Loucy (cell line): ENCODE measurements around the gene ROPN1B.

Experiments used
- H2AFZ ChIP-seq: fragments of 200-600 bp; sonication (generic); 2 replicates; pipeline ENCODE4 v1.6.0; 2016; ENCODE audit warnings: antibody characterized with exemption, mild to moderate bottlenecking, low read length, moderate library complexity
- H3F3A ChIP-seq: fragments of 200-600 bp; 2 replicates; pipeline ENCODE4 v1.6.0; 2016; ENCODE audit warnings: antibody characterized with exemption, low read depth, mild to moderate bottlenecking
- H3K27me3 ChIP-seq: fragments of 200-600 bp; sonication (generic); 2 replicates; pipeline ENCODE4 v1.6.1; 2014; ENCODE audit warnings: low read length, mild to moderate bottlenecking; ENCODE audit not compliant: insufficient read depth, poor library complexity, severe bottlenecking
- H3K36me3 ChIP-seq: fragments of 200-600 bp; sonication (generic); 2 replicates; pipeline ENCODE4 v1.6.1; 2016; ENCODE audit warnings: low read length; ENCODE audit not compliant: insufficient read depth
- H3K4me1 ChIP-seq: fragments of 200-600 bp; sonication (generic); 2 replicates; pipeline ENCODE4 v1.5.1; 2014; ENCODE audit warnings: low read length, mild to moderate bottlenecking; ENCODE audit not compliant: insufficient read depth, poor library complexity, severe bottlenecking
- H3K4me2 ChIP-seq: fragments of 200-600 bp; sonication (generic); 2 replicates; pipeline ENCODE4 v1.6.0; 2014; ENCODE audit warnings: antibody characterized with exemption, low read length, low read depth, mild to moderate bottlenecking; ENCODE audit not compliant: poor library complexity, severe bottlenecking
- H3K4me3 ChIP-seq: fragments of 200-600 bp; sonication (generic); 2 replicates; pipeline ENCODE4 v1.5.1; 2014; ENCODE audit warnings: low read length, mild to moderate bottlenecking, mixed read lengths; ENCODE audit not compliant: poor library complexity, severe bottlenecking
- H3K79me2 ChIP-seq: fragments of 200-600 bp; sonication (generic); 2 replicates; pipeline ENCODE4 v1.6.1; 2014; ENCODE audit warnings: low read length; ENCODE audit not compliant: insufficient read depth
- H3K9ac ChIP-seq: fragments of 200-600 bp; sonication (generic); 2 replicates; pipeline ENCODE4 v1.6.0; 2014; ENCODE audit warnings: mild to moderate bottlenecking, low read depth, low read length, moderate library complexity; ENCODE audit not compliant: poor library complexity, severe bottlenecking
- H3K9me2 ChIP-seq: fragments of 200-600 bp; sonication (generic); replicated peaks from 2 replicates; pipeline ENCODE4 v1.6.1; 2016; ENCODE audit warnings: low read depth, low read length, mixed read lengths
- H3K9me3 ChIP-seq: fragments of 200-600 bp; sonication (generic); 2 replicates; pipeline ENCODE4 v1.6.1; 2014; ENCODE audit warnings: mild to moderate bottlenecking, antibody characterized with exemption, low read length, low read depth; ENCODE audit not compliant: insufficient read depth
- H4K20me1 ChIP-seq: fragments of 200-600 bp; sonication (generic); 2 replicates; pipeline ENCODE4 v1.6.0; 2014; ENCODE audit warnings: antibody characterized with exemption, low read length, mild to moderate bottlenecking; ENCODE audit not compliant: insufficient read depth, poor library complexity, severe bottlenecking
- EZH2phosphoT487 ChIP-seq: fragments of 200-600 bp; IDR thresholded peaks from 2 replicates; pipeline ENCODE4 v1.6.1; 2018; ENCODE audit warnings: antibody characterized with exemption, mild to moderate bottlenecking, moderate library complexity, borderline replicate concordance
- TF ChIP-seq, protein P1 (sequence below): fragments of 200-600 bp; sonication (generic); conservative IDR thresholded peaks from 2 replicates; pipeline ENCODE4 v1.5.1; 2014; ENCODE audit warnings: mild to moderate bottlenecking, antibody characterized with exemption, low read length

ROPN1B gene

DNA sequence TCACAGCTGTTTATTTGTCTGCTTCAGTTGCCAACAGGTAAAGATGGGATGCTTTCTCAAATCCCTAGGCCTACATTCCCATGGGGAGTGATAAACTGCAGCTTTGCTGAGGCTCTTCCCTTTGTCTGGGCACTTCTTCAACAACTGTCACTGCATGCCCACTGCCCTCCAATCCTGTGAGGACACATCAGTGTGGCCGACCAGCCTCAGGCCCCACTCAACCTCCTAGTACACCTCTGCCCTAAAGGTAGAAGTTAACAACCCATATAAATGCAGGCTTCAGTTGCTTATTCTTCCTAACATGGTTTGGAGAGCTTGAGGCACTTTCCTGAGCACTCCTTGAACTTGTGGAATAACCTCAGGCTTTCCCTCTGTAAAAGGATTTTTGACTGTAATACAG is 49.6 kb downstream of the ROPN1B start:
- H4K20me1 ChIP-seq = no peaks in the 10 kb centered on the region
- H3K79me2 ChIP-seq = no peaks in the 10 kb centered on the region
- no peaks in the 10 kb centered on the region for H3K9me2 ChIP-seq
- no peaks in the 10 kb centered on the region for H3K9me3 ChIP-seq
- H3K9ac ChIP-seq = no peak overlapping the region
- no peaks in the 10 kb centered on the region for H3K4me1 ChIP-seq
- H3K27me3 ChIP-seq = no peaks in the 10 kb centered on the region
- no peak overlapping the region for H3K4me3 ChIP-seq
- no peaks in the 10 kb centered on the region for H3F3A ChIP-seq
- H2AFZ ChIP-seq = no peak overlapping the region
- no peak overlapping the region for H3K4me2 ChIP-seq
- no peak for TF ChIP-seq EZH2phosphoT487
- TF ChIP-seq, protein P1, sequence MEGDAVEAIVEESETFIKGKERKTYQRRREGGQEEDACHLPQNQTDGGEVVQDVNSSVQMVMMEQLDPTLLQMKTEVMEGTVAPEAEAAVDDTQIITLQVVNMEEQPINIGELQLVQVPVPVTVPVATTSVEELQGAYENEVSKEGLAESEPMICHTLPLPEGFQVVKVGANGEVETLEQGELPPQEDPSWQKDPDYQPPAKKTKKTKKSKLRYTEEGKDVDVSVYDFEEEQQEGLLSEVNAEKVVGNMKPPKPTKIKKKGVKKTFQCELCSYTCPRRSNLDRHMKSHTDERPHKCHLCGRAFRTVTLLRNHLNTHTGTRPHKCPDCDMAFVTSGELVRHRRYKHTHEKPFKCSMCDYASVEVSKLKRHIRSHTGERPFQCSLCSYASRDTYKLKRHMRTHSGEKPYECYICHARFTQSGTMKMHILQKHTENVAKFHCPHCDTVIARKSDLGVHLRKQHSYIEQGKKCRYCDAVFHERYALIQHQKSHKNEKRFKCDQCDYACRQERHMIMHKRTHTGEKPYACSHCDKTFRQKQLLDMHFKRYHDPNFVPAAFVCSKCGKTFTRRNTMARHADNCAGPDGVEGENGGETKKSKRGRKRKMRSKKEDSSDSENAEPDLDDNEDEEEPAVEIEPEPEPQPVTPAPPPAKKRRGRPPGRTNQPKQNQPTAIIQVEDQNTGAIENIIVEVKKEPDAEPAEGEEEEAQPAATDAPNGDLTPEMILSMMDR = no peak
- H3K36me3 ChIP-seq = no peaks in the 10 kb centered on the region; the same call in 1 of the 2 replicates

DNA sequence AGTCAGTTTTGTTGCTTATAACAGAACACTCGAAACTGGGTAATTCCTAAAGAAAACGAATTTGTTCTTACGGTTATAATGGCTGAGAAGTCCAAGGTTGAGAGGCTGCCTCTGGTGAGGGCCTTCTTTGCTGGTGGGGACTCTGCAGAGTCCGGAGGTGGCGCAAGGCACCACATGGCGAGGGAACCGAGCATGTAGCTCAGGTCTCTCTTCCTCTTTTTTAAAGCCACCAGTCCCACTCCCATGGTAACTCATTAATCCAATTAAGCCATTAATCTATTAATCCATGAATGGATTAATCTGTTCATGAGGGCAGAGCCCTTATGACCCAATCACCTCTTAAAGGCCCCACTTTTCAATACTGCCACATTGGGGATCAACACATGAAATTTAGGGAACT is 50.0 kb downstream of the ROPN1B start:
- Histone ChIP-seq H3K4me1 (no peaks in the 10 kb centered on the region), H3K9me3 (no peaks in the 10 kb centered on the region), H3K79me2 (no peaks in the 10 kb centered on the region), H3K4me2 (no peak overlapping the region), H3K36me3 (no peaks in the 10 kb centered on the region; the same call in 1 of the 2 replicates), H4K20me1 (no peaks in the 10 kb centered on the region), H3F3A (no peaks in the 10 kb centered on the region), H3K9ac (no peak overlapping the region), H3K27me3 (no peaks in the 10 kb centered on the region), H2AFZ (no peak overlapping the region), H3K4me3 (no peak overlapping the region), H3K9me2 (no peaks in the 10 kb centered on the region)
- TF ChIP-seq EZH2phosphoT487 = no peak
- TF ChIP-seq, protein P1 = no peak

DNA sequence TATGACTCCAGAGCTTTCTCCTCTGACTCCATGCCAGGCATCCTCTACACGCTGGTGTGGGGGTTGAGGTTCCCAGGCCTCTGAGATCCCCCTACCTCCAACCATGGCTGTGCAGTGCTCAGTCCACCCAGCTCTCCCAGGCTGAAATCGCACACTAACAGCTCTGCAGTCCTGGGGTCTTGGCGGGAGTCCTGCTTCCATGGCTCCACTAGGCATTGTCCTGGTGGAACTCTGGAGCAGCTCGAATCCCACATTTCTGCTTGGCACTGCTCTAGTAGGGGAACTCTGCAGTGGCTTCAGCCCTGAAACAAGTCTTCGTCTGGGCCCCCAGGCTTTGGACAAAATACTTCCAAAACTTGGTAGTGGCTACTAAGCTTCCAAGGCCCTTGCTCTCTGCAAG is 50.7 kb downstream of the ROPN1B start:
- Histone ChIP-seq H3K79me2 (no peaks in the 10 kb centered on the region), H3K4me2 (no peak overlapping the region), H2AFZ (no peak overlapping the region), H3K9me2 (no peaks in the 10 kb centered on the region), H3K9me3 (no peaks in the 10 kb centered on the region), H4K20me1 (no peaks in the 10 kb centered on the region), H3K27me3 (no peaks in the 10 kb centered on the region), H3K4me1 (no peaks in the 10 kb centered on the region), H3K36me3 (no peaks in the 10 kb centered on the region; the same call in 1 of the 2 replicates), H3K4me3 (no peak overlapping the region), H3F3A (no peaks in the 10 kb centered on the region), H3K9ac (no peak overlapping the region)
- TF ChIP-seq EZH2phosphoT487 = no peak
- TF ChIP-seq, protein P1 = no peak
